Stimulated activated CD4-positive, alpha-beta T cell treated with anti-CD3 and anti-CD28 coated beads, TNF-alpha, amount 100 ng/mL, for 48 hours (primary cell): ENCODE data around the gene CATSPER4.
A peak's percentile ranks its signal among the peaks of the same experiment; 100 is the strongest.

ENCODE experiments used
- DNase-seq, 3 donors: peaks; one replicate each; pipeline ENCODE4 v3.0.0-alpha.2; 2020; ENCODE audit warnings: low read depth in 3 of 3

CATSPER4 gene

DNA sequence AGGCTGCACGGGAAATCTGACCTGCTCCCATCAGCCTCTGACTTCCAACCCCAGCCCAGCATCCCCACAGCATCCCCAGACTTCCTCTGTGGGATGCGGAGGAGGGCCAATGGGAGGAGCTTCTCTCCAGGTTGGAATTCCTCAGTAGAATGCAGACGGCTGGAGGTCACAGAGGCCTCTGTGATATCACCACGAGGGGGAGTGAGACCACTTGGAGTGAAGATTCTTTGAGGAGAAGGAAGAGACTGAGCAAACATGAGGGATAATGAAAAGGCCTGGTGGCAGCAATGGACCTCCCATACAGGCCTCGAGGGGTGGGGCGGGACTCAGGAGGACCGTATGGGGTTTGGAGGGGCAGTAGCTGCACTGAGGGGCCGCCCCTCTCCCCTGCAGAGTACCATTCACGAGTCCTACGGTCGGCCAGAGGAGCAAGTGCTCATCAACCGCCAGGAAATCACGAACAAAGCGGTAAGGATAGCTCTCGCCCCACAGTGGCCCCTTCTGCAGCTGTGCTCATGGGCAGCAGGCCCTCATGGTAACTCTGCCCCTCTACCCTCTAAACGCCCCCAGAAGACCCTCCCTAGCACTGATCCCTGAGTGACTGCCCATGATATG lies at the start of gene CATSPER4:
CATSPER4 (plus strand) TSS at position 230 of the 615 bp plus-strand sequence; CDS start at position 256, 26 bp downstream.
- no peak for DNase-seq

DNA sequence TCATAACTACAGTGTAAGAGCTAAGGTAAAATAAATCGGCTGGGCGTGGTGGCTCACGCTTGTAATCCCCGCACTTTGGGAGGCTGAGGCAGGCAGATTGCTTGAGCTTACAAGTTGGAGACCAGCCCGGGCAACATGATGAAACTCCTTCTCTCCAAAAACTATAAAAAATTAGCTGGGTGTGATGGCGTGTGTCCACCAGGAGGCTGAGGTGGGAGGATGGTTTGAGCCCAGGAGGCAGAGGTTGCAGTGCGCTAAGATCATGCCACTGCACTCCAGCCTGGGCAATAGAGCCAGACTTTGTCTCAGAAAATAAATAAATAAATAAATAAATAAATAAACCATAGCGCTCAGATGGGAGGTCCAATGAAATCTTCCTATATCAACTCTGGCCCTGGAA lies 48.2 kb upstream of the CATSPER4 start:
- no peak for DNase-seq

DNA sequence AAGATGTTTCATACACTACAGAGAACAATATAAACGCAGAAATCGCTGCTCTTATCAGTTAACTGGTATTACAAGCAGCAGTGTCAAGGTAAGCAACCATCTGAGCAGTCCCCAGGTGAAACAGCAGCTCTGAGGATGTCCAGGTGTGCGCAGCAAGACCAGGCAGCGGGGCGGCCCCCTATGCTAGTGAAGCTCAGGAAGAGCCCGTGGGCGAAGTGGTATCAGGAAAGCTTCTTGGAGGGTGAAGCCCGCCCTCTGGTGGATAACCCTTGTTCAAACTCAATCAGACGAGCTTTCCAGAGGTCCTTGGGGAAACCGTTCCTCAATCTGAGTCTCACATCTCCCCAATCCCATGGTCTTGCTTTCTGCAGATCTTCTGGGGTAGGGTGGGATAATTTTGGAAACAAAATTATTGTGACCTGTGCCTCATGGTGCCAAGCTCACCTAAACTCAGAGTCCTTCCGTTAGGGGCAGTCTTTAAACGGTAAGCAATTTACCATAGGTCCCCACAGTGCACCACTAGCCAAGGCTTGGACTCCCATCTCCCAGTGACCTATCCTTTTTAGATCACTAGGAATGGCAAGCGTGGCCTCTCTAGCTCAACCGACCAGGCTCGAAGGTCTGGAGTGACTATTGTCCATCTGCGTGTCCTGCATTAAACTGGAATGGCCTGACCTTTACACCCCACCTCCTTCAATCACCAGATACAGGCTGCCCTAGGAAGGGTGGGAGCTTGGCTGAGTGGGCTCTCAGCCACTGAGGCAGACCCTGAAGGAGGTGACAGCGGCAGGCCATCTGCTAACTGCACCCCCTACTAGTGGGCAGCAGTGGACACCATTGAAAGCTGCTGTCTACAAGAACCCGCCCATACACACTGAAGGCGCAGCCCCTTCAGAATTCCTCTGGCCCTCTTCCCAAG lies 45.1 kb upstream of the CATSPER4 start:
- peak; percentile 32 to 73 (median 52) for DNase-seq

DNA sequence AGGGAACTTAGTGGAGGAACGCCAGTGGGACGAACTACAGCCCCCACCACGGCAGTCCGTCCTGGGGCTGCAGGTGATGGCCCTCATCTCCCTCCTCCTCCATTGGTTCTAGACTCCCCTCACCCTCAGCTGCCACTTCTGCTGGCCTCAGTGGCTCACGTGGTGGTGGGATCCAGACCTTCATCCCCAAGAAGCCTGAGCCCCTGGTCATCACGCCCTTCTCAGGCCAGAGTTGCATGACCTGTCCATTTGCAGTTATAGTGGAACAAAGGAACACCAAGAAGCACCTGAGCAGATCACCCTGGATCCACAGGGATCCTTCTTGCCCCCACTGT lies 44.5 kb upstream of the CATSPER4 start:
- DNase-seq, result no peak

DNA sequence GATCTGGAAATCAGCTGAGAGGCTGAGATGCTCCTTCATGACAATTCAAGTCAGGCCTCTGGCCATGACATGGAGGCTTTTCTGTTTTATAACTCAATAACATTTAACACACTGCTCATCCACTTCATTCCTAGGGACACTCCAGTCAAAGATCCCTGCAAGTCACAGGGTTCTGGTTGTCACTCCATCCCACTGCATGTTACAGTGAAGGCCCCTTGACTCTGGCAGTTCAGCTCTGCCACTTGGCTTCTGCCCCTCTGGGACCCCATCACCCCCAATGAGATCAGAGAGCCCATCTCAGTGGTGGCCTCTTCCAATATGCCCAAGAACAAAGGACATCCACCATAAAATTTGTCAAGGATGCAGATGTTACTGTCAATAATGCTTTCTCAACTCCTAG lies 41.5 kb upstream of the CATSPER4 start:
- DNase-seq, result no peak

DNA sequence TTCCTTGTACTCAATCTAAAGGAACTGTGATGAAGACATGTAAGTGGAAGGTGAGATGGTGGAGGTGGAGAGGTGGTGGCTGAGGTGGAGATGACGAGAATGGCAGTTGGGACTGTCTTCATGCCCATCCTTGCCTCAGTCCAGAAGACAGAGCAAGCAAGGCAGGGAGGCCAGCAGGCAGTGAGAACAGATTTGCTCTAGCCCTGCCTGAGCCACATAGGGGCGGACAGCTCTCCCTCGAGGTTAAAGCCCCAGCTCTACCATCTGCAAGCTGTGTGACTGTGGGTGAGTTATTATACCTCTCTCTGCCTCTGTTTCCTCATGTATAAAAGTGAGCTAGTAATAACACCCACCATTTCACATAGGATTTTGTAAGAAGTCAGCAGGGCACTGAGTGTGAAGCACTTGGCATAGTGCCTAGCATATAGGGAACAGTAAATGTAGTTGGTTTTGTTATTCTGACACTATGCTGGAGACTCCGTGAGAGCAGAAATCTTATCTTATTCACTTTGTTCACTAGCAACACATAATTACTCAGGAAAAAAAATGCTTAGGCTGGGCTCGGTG lies 36.4 kb upstream of the CATSPER4 start:
- no peak for DNase-seq

DNA sequence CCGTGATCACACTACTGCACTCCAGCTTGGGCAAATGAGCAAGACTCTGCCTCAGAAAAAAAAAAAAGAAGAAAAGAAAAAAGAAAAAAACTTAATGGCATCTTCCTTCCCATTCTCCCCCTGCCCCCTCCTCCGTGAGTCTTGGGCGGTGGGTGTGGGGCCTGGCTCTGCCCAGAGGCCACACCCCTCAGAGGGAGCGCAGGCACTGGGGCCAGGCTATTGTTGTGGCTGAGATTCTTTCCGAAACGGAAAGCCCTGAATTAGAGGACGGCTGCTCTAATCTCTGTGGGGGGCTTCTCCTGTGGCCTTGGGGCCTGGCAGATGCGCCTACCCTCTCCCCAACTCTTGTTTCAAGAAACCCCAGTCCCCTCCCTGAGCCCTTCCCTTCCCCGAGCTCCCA lies 35.7 kb upstream of the CATSPER4 start:
- no peak for DNase-seq

DNA sequence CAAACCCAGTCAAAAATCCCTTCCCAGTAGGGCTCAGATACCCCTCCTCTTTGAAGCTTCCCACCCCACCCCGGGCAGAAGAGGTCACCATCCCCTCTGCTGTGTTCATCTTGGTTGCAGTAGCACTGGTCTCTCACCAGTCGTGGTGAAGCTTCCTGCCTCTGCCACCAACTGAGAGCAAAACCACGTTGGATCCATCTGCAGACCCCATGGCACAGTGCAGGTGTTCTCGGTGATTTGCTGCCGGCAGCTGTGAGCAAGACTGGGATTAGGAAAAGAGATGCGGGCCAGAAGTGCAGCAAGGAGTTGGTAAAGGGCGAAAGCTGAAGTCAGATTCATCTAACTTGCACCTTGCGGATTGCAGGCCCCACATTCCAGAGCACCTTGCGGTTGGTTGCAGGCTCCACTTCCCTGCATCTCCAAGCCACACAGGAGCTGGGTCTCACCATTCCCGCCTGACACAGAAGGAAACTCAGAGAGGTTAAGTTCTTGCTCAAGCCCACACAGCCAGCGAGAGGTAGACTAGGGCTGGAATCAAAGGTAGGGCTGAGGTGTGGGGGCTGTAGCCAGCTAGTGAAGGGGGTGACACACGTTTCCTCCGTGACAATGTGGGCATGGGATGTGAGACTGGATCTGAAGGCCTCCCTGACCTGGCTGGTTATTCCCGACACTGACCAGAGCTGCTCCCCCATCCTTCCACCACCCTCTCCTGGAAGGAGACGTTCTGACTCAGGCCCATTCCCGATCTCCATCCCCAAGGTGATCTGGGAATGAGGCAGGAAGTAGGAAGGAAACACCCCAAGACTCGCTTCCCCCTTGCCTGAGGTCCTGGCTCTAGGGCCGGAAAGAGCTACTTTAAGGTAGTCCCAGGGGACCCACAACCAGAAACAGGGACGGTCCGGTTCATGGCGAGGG lies 34.8 kb upstream of the CATSPER4 start:
- DNase-seq, result no peak

DNA sequence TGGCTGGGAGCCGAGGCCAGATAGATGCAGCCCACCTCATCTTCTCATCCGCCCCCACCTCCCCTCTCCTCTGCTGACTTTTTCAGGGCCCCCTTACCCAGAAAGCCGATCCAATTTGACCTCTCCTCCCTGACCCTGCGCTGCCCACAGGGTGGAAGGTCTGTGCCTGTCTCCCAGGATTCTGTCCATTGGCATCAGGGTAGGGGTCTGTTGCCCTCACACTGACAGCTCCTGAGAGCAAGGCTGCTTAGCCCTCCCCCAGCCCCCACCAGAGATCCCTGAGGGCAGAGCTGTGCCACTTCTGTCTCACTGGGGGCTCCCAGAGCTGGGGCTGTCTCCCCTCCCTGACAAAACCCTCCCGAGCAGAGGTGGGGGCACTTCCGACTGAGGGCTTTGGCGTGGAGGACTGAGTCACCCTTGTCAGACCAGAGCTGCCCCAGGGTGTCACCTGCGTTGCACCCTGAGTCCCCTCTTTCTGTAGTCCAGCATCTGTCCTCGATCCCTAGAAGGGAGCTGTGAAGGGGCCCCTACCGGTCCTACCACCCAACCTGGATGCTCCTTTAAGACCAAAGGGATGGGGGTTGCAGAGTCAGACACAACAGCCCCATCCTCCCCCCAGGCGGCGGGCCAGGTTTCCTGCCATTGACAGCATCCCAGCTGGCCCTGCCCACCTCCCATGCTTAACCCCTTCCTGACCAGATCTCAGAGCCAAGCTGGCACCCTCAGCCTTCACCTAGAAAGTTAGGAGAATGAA lies 33.9 kb upstream of the CATSPER4 start:
- DNase-seq, result no peak

DNA sequence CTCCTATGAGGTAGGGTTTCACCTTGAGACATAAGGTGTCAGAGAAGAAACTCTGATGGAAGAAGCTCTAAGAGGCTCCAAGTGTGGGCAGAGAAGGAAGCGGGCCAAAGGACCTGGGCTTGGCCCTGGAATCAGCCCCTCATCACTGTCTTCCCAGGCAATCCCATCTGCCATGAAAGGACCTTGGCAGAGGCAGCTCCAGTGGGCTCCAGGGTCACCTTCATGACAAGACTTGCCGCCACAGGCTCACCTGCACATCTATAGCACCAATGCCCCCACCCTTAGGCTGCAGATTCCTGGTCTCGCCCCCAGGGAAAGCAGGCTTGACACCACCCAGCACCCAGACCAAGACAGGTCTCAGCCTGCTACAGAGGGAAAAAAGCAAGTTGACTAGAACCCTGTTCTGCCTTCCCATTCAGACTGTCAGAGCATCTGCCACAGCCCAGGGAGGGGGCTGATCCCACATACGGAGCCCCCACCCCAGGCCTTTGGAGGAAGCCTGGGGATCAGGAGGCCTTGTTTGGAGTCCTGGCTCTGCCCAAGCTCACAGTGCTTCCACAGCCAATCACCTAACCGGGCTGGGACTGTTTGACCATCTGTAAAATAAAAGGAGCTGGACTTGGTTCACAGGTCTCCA lies 32.0 kb upstream of the CATSPER4 start:
- DNase-seq, result no peak

DNA sequence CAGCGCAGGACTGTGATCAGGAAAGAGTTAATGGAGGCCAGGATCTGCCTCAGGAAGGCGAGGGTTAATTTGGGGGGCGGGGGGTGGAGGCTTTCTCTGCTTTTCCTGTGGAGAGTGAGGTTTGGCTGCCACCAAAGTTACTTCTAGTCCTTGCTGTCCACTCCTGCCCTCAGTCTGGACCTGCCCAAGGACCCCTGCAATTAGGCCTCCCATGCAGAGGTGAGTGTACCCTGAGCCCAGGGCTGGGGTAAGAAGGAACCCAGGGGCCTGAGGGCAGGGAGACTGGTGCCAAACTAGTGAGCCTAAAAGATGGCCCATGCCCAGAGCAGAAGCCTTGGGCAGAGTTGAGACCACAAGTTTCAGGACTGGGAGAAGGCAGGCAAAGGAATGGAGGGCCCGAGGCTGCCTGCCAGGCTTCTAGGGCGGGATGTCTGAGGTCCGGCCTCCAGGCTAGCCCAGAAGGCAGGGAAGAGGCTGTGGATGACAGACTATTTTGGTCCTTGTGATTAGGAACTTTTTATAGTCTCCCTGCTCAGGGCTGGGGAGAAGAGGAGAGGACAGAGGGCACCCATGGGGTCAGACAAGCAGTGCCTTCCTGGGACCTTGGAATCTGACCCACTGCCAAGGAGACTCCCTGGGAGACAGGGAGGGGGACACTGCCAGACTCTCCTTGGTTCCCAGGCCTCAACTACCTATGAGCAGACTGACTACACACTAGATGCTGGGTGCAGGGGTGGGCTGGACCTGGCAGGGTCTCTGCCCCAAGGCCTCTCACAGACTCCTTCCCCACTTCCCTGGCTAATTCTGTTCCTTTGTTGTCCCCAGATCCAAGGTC lies 31.3 kb upstream of the CATSPER4 start, which contains the start of gene FAM110D:
FAM110D (plus strand) TSS at position 172 of the 835 bp plus-strand sequence. CDS start 2,213 bp downstream, outside the sequence.
- DNase-seq, result no peak

DNA sequence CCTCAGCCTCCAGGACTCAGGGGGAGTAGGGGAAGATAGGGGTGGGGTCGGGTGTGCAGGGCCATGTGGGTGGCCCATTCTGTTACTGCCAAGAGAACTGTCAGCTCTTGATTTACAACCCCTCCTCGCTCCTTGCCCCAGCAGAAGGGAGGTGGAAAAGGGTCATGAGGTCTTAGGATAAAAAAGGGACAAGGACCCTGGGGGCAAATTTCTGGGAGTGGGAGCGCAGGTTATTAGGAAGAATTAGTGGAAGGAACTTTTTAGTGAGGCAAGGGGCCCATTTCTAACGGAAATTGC lies 30.7 kb upstream of the CATSPER4 start:
- no peak for DNase-seq

DNA sequence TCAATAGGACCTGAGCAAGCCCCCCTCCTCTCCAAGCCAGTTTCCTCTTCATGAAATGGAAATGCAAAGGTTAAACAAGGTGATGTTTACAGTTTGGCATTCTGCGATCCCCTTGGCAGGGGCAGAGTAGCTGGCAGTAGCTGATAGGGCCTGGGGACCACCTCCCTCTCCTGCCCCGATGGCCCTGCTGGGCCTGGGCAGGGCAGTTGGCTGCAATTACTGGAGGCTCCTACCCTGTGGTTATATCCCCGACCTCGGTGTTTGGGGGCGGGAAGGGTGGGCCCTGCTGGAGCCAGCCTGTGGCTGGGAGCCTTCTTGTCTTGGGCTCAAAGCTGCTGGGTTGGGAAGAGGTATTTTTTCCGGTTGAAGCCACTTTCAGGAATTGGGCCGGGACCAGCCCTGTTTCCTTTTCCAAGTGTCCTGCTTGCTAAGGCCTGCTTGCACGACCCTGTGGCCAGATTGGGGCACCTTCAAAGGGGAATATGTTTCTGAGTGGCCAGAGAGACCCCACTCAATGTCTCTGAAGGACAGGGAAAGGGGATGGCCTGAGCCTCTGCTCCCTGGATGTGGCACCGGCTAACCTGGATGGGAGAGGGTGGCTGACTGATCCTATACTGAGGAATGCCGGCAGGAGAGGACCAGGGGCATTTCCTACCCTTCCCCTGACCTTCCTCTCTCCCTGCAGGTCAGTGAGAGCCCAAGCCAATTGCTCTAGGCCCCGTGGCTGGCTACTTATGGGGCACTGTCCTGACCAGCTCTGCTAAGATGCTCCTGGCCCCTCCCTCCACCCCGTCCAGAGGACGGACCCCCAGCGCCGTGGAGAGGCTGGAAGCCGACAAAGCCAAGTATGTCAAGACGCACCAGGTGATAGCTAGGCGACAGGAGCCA lies 29.6 kb upstream of the CATSPER4 start:
- DNase-seq, result no peak

DNA sequence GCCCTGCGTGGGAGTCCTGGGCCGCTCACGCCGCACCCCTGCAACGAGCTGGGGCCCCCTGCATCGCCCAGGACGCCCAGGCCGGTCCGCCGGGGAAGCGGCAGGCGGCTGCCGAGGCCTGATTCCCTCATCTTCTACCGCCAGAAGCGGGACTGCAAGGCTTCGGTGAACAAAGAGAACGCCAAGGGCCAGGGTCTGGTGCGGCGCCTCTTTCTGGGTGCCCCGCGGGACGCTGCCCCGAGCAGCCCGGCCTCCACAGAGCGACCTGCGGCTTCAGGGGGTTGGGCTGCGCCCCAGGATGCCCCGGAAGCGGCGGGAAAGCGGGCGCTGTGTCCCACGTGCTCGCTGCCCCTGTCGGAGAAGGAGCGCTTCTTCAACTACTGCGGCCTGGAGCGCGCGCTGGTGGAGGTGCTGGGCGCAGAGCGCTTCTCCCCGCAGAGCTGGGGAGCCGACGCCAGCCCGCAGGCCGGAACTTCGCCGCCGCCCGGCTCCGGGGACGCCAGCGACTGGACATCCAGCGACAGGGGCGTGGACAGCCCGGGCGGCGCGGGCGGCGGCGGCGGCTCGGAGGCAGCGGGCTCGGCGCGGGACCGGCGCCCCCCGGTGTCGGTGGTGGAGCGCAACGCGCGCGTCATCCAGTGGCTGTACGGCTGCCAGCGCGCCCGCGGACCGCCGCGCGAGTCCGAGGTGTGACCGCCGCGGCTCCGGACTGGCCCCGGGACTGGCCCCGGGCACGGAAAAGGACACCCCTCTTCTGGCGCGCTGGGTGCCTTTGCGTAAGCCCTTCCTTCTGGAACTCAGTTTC lies 28.8 kb upstream of the CATSPER4 start:
- peak in 1 of 3 donors; percentile 33 for DNase-seq

DNA sequence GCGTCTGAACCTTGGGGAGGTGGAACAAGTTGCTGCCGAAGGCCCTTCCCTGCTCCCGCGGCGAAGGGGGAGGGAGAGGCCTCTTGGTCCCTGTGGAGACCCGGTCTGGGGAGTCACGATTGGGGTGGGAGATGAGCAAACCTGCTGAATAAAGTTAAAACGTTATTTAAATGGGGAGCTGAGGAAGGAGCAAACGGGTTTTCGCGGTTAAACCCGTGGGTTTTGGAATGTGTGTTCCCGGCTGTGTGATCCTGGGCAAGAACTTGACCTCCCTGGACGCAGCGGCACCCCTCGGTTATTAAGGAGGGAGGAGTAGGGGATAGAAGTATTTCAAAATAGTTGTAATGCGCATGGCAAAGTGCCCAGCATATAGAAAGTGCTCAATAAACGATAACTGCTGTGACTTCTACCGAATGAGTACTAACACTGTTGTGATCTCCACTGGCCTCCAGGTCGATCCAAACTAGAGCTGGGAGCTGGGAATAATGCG lies 28.1 kb upstream of the CATSPER4 start:
- DNase-seq, result no peak

DNA sequence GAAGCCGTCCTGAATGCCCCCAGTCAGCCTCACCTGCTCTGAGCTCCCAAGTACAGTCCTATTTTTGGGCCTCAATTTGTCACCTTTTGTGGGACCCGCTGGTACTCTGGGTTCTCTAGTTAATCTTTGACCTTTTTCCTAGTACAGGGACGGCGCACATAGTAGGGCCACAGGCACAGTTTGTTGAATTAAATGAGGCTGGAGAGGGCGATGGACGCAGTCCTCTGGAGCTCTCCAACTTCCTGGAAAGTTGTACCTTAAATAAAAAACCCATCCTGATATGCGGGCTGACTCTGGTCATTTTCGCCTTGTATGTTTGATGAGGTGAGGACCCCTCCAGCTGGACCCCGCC lies 26.7 kb upstream of the CATSPER4 start:
- DNase-seq, result no peak

DNA sequence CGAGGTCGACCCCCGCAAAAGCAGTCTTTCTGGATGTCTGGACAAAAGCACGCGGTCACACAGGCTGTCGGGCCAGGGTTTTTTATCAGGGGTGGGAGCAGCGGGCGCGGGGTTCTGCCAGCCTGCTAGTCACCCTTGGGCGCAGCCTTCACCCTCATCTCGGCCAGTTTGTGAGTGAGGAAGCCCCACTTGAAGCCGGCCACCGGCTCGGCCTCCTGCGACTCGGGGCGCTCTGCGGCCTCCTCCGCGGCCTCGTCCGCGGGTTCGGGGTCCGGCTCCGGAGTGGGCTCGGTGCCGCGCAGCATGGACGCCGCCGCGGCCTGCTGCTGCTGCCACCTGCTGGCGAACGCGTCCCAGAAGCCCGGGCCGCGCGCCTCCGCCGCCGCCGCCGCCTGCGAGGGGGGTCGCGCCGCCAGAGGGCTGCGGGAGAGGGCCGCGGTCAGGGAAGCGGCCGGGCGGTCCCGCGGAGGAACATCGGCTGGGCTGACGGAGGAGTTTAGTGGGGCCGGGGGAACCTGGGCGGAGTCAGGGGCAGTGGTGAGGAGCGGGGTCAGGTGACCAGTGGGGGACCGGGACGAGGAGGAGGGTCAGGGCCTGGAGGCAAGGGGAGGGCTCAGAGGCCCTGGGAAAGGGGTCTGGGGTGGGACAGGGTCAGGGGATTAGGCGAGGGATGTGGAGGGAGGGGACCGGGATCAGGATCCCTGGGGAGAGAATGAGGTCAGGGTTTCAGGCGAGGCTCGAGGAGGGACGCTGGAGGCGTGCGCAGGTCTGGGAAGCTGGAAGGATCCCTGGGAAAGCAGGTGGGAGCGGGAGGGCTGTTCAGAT lies 26.2 kb upstream of the CATSPER4 start:
- peak in 2 of 3 donors; percentile 18 to 50 for DNase-seq
